Prostate gland (tissue), 2 donors: Measurements from ENCODE around the gene BBC3. TPM values are rescaled to one million over a fixed set of nuclear protein-coding genes. Genes with fewer than 3 reads are reported as not detected.

Source experiments
- DNase-seq: peaks from one replicate; pipeline ENCODE4 v3.0.0-alpha.2; 2019; ENCODE audit warnings: low spot score
- H3K27ac ChIP-seq, 2 donors: fragments of 200-600 bp; sonication (generic); 2 replicates each; pipeline ENCODE4 v1.5.1; 2017 to 2019
- H3K27me3 ChIP-seq: fragments of 200-600 bp; sonication (generic); replicated peaks from 2 replicates; pipeline ENCODE4 v1.5.1; 2019; ENCODE audit not compliant: insufficient read depth
- H3K36me3 ChIP-seq, 2 donors: fragments of 200-600 bp; sonication (generic); 1 replicate in 1 of 2; 2 replicates in 1 of 2; pipeline versions ENCODE4 v1.5.1 to v1.8.1; 2017 to 2019
- H3K4me1 ChIP-seq: fragments of 200-600 bp; sonication (generic); replicated peaks from 2 replicates; pipeline ENCODE4 v1.5.1; 2019
- H3K4me3 ChIP-seq, 2 donors: fragments of 200-600 bp; sonication (generic); 2 replicates each; pipeline ENCODE4 v1.5.1; 2017 to 2019
- H3K9me3 ChIP-seq: fragments of 200-600 bp; sonication (generic); 2 replicates; pipeline ENCODE4 v1.5.1; 2017
- CTCF ChIP-seq, 4 experiments: fragments of 200-600 bp in 2 of 4; fragments of 450-650 bp in 2 of 4; sonication (generic) in 2 of 4; IDR thresholded peaks; 1 replicate in 3 of 4; 2 replicates in 1 of 4; pipeline ENCODE4 v1.5.1; 2016 to 2019; ENCODE audit warnings: antibody characterized with exemption in 4 of 4, mild to moderate bottlenecking in 2 of 4, moderate library complexity in 2 of 4
- POLR2A ChIP-seq: fragments of 450-650 bp; IDR thresholded peaks from one replicate; pipeline ENCODE4 v1.6.1; 2016; ENCODE audit warnings: antibody characterized with exemption, mild to moderate bottlenecking
- POLR2AphosphoS5 ChIP-seq: sonication (generic); formaldehyde crosslinking; IDR thresholded peaks from one replicate; pipeline ENCODE4 v1.6.1; 2017; ENCODE audit warnings: antibody characterized with exemption
- WGBS: methylation state at CpG from one replicate; pipeline ENCODE4 v1.1.5; 2018; 5-methylcytosine and 5-hydroxymethylcytosine counted together
- intact Hi-C: fragments of 100-400 bp; cut with DNase I; formaldehyde crosslinking; loops from one replicate; pipeline ENCODE4 v1.14.2; 2022
- total RNA-seq, 2 donors: library from RNA; depleted of rRNA; stranded (reverse); fragments of >200 nt; gene quantifications; one replicate each; pipeline ENCODE4 v1.1.0, GENCODE V29; 2016

Gene BBC3
- total RNA-seq, 2 donors from 2014 or later: 11.1 to 12.8 TPM

- Histone ChIP-seq H3K27ac (no peak overlapping the region), H3K27me3 (no peaks in the 10 kb centered on the region)
These were observed 10.3 kb upstream of the BBC3 start for GRCh38 chr19:47240996-47241918.

GRCh38 chr19:47240556-47240955 is 9.6 kb upstream of the BBC3 start:
- no peaks in the 10 kb centered on the region for H3K4me1 ChIP-seq
- H3K4me3 ChIP-seq: no peak overlapping the region
- no peaks in the 10 kb centered on the region for H3K36me3 ChIP-seq
- intact Hi-C loops: no loop called here
- H3K27ac ChIP-seq: no peak overlapping the region
- no peaks in the 10 kb centered on the region for H3K27me3 ChIP-seq
- 77% methylated on average over 6 of the region's 6 CpGs for WGBS
- H3K9me3 ChIP-seq: no peaks in the 10 kb centered on the region
- no peak for DNase-seq
- TF ChIP-seq POLR2A (no peak), POLR2AphosphoS5 (no peak), CTCF (IDR thresholded peaks at IDR 0.05) (no peak)

More at GRCh38 chr19:47240996-47241918, 10.3 kb upstream of the BBC3 start:
- no peaks in the 10 kb centered on the region for H3K36me3 ChIP-seq
- WGBS: 8% methylated on average over 20 of the region's 27 CpGs
- H3K4me1 ChIP-seq: no peaks in the 10 kb centered on the region
- intact Hi-C loops: no loop called here
- H3K9me3 ChIP-seq: no peaks in the 10 kb centered on the region
- TF ChIP-seq POLR2AphosphoS5 (no peak), POLR2A (peak; percentile 35)
- peak; percentile 70 for DNase-seq
- H3K4me3 ChIP-seq: no peak overlapping the region

GRCh38 chr19:47239610-47240296 is 8.8 kb upstream of the BBC3 start:
- DNase-seq: no peak
- no peak for TF ChIP-seq CTCF (IDR thresholded peaks at IDR 0.05)
- no peak for TF ChIP-seq POLR2A
- no peak for TF ChIP-seq POLR2AphosphoS5
- H3K4me1 ChIP-seq: no peaks in the 10 kb centered on the region
- 2% methylated on average over 50 of the region's 62 CpGs for WGBS
- no peaks in the 10 kb centered on the region for H3K36me3 ChIP-seq
- no peaks in the 10 kb centered on the region for H3K9me3 ChIP-seq
- intact Hi-C loops: no loop called here
- no peaks in the 10 kb centered on the region for H3K27me3 ChIP-seq
- H3K27ac ChIP-seq: no peak overlapping the region
- peak overlapping the region; percentile 3 to 26 for H3K4me3 ChIP-seq

GRCh38 chr19:47239152-47239551 is 8.2 kb upstream of the BBC3 start:
- TF ChIP-seq POLR2A (no peak), CTCF (IDR thresholded peaks at IDR 0.05) (no peak), POLR2AphosphoS5 (no peak)
- H3K4me1 ChIP-seq: no peaks in the 10 kb centered on the region
- 10% methylated on average over 13 of the region's 16 CpGs for WGBS
- no peak overlapping the region for H3K27ac ChIP-seq
- H3K4me3 ChIP-seq: peak overlapping the region; percentile 3 to 26
- DNase-seq: no peak
- H3K36me3 ChIP-seq: no peaks in the 10 kb centered on the region
- no peaks in the 10 kb centered on the region for H3K9me3 ChIP-seq
- intact Hi-C loops: no loop called here
- H3K27me3 ChIP-seq: no peaks in the 10 kb centered on the region

GRCh38 chr19:47236072-47236675 is 5.2 kb upstream of the BBC3 start:
- no peaks in the 10 kb centered on the region for H3K9me3 ChIP-seq
- no peak overlapping the region for H3K27ac ChIP-seq
- no peaks in the 10 kb centered on the region for H3K4me1 ChIP-seq
- no peaks in the 10 kb centered on the region for H3K27me3 ChIP-seq
- no peak for TF ChIP-seq POLR2A
- no peak for TF ChIP-seq CTCF (IDR thresholded peaks at IDR 0.05)
- no peak for TF ChIP-seq POLR2AphosphoS5
- H3K36me3 ChIP-seq: no peaks in the 10 kb centered on the region
- no peak overlapping the region for H3K4me3 ChIP-seq
- 90% methylated on average over 12 of the region's 12 CpGs for WGBS
- DNase-seq: no peak
- intact Hi-C loops: no loop called here
